GM12872 (cell line): ENCODE data around the gene RRP36.

ENCODE experiments used
- CTCF ChIP-seq: IDR thresholded peaks from 3 replicates; pipeline ENCODE4 v1.5.1; 2011; ENCODE audit warnings: low read depth, mild to moderate bottlenecking, low read length, moderate library complexity; ENCODE audit not compliant: insufficient read depth

Gene RRP36

GRCh38 chr6:43019152-43019551, 2.3 kb upstream of the RRP36 start:
- TF ChIP-seq CTCF, result no peak

DNA sequence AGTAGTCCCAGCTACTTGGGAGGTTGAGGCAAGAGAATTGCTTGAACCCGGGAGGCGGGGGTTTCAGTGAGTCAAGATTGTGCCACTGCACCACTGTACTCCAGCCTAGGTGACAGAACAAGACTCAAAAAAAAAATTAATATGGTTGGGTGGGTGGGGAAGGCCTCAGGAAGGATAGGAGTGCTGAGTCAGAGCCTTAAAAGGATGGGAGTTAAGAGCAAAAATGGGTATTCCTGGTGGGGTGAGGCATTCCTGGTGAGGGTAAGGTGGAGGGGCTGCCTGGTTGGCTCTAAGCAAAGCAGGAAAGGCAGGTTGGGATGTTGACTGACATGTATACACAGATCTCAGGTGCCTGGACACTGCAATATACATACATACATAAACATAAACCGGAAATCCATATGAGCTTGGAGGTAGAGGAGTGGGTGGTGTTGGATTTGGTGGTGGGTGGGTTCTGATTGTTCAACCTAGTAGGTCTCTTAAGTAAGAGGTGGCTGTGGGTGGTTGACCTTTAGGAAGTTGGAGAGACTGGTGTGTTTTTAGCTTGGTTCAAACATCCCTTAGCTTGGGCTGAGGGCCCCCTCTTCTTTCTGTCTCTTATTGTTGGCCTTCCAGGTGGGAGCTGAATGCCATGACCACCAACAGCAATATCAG, 1.2 kb upstream of the RRP36 start:
- TF ChIP-seq CTCF, result no peak

GRCh38 chr6:43020847-43021246, 576 bp upstream of the RRP36 start:
- TF ChIP-seq CTCF, result no peak

DNA sequence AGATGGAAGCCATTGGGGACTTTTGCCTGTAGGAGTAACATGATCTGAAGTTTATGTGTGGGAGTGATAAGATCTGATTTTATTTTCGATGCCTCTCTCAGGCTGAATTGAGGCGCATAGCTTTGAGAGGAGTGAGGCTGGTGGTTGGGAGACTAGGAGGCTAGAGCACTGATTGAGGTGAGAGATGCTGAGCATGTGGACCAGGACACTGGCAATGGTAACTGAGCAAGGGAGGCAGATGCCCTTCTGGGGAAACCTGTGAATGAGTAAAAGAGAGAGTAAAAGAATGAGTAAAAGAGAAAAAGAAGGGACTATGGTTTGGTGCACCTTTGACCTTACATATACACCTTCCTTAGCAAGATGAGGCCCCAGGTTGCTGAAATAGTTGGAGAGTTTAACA, 3.0 kb downstream of the RRP36 start:
- no peak for TF ChIP-seq CTCF

DNA sequence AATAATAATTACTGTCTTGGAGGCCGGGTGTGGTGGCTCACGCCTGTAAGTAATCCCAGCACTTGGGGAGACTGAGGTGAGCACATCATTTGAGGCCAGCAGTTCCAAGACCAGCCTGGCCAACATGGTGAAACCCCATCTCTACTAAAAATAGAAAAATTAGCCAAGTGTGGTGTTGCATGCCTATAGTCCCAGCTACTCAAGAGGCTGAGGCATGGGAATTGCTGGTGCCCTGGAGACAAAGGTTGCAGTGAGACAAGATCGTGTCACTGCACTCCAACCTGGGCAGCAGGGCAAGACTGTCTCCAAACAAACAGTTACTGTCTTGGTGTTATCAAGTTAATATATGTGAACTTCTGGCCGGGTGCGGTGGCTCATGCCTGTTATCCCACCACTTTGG, 4.9 kb downstream of the RRP36 start:
- no peak for TF ChIP-seq CTCF

DNA sequence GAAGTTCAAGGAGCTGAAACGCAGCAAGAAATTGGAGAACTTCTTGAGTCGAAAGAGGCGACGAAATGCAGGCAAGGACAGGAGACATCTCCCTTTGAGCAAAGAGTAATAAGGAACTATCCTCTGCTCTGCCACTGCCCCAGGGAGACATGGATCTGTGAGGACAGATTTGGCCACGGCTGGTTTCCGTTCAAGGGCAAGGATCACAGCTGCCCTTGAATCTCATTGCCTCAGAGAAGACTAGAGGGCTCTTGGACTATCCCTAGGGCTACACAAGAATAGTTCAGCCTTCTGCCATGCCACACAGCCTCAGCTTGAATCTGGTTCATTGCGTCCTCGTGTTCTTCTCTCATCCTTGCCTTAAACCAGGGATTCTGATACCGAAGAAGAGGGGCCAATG, 7.7 kb downstream of the RRP36 start:
- TF ChIP-seq CTCF, result no peak

GRCh38 chr6:43032326-43032725, 10.9 kb downstream of the RRP36 start:
- no peak for TF ChIP-seq CTCF
